Transverse colon (tissue), 4 donors: Measurements from ENCODE around the gene CHST11. TPM values are rescaled to one million over a fixed set of nuclear protein-coding genes. Genes with fewer than 3 reads are reported as not detected.

Experiments
- DNase-seq: peaks from one replicate; pipeline ENCODE4 v3.0.0-alpha.2; 2019
- H3K27ac ChIP-seq, 4 donors: fragments of 200-600 bp; sonication (generic); 2 replicates each; pipeline ENCODE4 v1.5.1; 2016 to 2018; ENCODE audit warnings: inconsistent platforms in 4 of 4
- H3K27me3 ChIP-seq: fragments of 200-600 bp; sonication (generic); 2 replicates; pipeline ENCODE4 v1.5.1; 2017; ENCODE audit warnings: inconsistent platforms
- H3K36me3 ChIP-seq, 4 donors: fragments of 200-600 bp; sonication (generic); 2 replicates each; pipeline ENCODE4 v1.5.1; 2017 to 2019; ENCODE audit warnings: inconsistent platforms in 4 of 4
- H3K4me1 ChIP-seq, 4 donors: fragments of 200-600 bp; sonication (generic); 2 replicates each; pipeline ENCODE4 v1.5.1; 2017 to 2020; ENCODE audit warnings: inconsistent platforms in 4 of 4
- H3K4me3 ChIP-seq, 4 donors: fragments of 200-600 bp; sonication (generic); 1 replicate in 1 of 4; 2 replicates in 3 of 4; pipeline versions ENCODE4 v1.5.1 to v1.6.1; 2017 to 2019; ENCODE audit warnings: inconsistent platforms in 4 of 4
- H3K9me3 ChIP-seq, 2 donors: fragments of 200-600 bp; sonication (generic); 2 replicates each; pipeline ENCODE4 v1.5.1; 2017 to 2019; ENCODE audit warnings: inconsistent platforms in 2 of 2
- CTCF ChIP-seq, 5 experiments: fragments of 200-600 bp in 3 of 5; fragments of 450-650 bp in 2 of 5; sonication (generic) in 3 of 5; IDR thresholded peaks; 1 replicate in 2 of 5; 2 replicates in 3 of 5; pipeline ENCODE4 v1.5.1; 2016 to 2017; ENCODE audit warnings: antibody characterized with exemption in 5 of 5, inconsistent platforms in 3 of 5, mild to moderate bottlenecking in 2 of 5, moderate library complexity in 1 of 5
- EP300 ChIP-seq: sonication (generic); formaldehyde crosslinking; IDR thresholded peaks from one replicate; pipeline ENCODE4 v1.6.1; 2017; ENCODE audit warnings: antibody characterized with exemption, low read depth
- POLR2A ChIP-seq: fragments of 450-650 bp; IDR thresholded peaks from one replicate; pipeline ENCODE4 v1.6.1; 2016; ENCODE audit warnings: antibody characterized with exemption, mild to moderate bottlenecking, moderate library complexity
- POLR2AphosphoS5 ChIP-seq, 3 donors: sonication (generic); formaldehyde crosslinking; IDR thresholded peaks; one replicate each; pipeline ENCODE4 v1.6.1; 2016; ENCODE audit warnings: antibody characterized with exemption in 3 of 3
- WGBS, 2 donors: methylation state at CpG; one replicate each; pipeline ENCODE4 v1.1.5; 2018; ENCODE audit warnings: low coverage in 1 of 2; 5-methylcytosine and 5-hydroxymethylcytosine counted together
- in situ Hi-C, 4 donors: fragments of 200-750 bp; cut with MboI; loops; one replicate each; pipeline versions ENCODE4 v1.15.0 to v1.15.1; 2017; ENCODE audit warnings: low sequenced_read_pairs in 3 of 4, low pct_ligation_motif_present in 1 of 4, low pct_unique_long_range_greater_than_20kb in 1 of 4
- intact Hi-C: fragments of 100-400 bp; cut with DNase I; formaldehyde crosslinking; loops from one replicate; pipeline ENCODE4 v1.15.1; 2023; ENCODE audit warnings: low total_unique reads
- total RNA-seq, 4 donors: library from RNA; depleted of rRNA; stranded (reverse); fragments of >200 nt; gene quantifications; one replicate each; pipeline ENCODE4 v1.1.0, GENCODE V29; 2016

The CHST11 gene
- total RNA-seq, 4 donors from 2014 or later = 4.2 to 123 (median 31.5) TPM

DNA sequence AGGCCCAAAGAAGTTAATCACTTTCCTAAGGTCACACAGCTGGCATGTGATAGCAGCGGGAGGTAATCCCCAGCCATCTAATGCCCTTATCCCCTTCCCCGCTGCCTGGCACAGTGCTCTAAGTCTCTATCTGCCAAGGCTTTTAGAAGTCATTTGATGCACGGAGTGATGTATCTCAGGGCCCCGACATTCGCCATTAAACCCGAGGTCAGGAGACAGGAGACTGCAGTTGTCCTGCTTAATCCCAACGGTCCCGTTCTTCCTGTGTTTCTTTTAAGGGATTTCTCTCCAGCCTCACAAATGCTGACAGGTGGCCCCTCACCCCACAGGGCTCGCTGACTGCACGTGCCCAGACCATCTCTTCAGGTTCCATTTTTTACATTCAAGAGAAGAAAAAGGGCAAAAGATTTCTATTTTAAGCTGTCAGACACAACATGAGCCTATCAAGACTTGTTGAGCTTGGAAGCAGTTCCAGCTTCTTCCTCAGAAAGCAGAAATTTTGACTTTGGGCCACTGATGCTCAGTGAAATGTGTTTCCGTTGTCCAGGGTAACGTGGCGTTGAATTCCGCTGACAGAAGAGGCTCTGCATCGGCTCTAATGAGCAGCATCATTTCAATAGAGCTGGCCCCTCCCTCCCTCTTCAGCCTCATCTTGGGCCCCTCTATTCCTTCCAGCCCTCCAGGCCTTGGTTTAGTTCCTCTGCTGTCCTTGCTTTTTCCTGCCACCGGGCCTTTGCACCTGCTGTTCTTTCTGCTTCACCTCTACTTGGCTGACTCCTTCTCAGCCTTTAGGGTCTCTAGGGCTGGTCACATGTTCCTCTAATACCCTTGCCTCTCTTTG, 171.5 kb downstream of the CHST11 start:
- 82% methylated on average over 11 to 16 of the region's 16 CpGs for WGBS, 2 donors
- DNase-seq = no peak
- intact Hi-C loops = no loop called here
- Histone ChIP-seq H3K27me3 (no peaks in the 10 kb centered on the region), H3K36me3 (no peaks in the 10 kb centered on the region), H3K9me3 (no peaks in the 10 kb centered on the region), H3K27ac (peak overlapping the region in 1 of 4 donors; percentile 6), H3K4me1 (no peaks in the 10 kb centered on the region), H3K4me3 (no peak overlapping the region)
- in situ Hi-C loops = no loop called here
- TF ChIP-seq CTCF (IDR thresholded peaks at IDR 0.05) = no peak
- TF ChIP-seq POLR2AphosphoS5 (IDR thresholded peaks at IDR 0.05) = no peak
- TF ChIP-seq EP300 = no peak
- no peak for TF ChIP-seq POLR2A

GRCh38 chr12:104628831-104629135, 172.0 kb downstream of the CHST11 start:
- no peaks in the 10 kb centered on the region for H3K27me3 ChIP-seq
- no peak overlapping the region for H3K27ac ChIP-seq
- DNase-seq = no peak
- 32 to 50% methylated on average over 1 to 3 of the region's 3 CpGs for WGBS, 2 donors
- no peak for TF ChIP-seq POLR2AphosphoS5 (IDR thresholded peaks at IDR 0.05)
- H3K9me3 ChIP-seq = no peaks in the 10 kb centered on the region
- in situ Hi-C loops = no loop called here
- H3K4me1 ChIP-seq = no peaks in the 10 kb centered on the region
- H3K4me3 ChIP-seq = no peak overlapping the region
- no peaks in the 10 kb centered on the region for H3K36me3 ChIP-seq
- intact Hi-C loops = no loop called here

- in situ Hi-C loops = no loop called here
- H3K4me1 ChIP-seq = no peaks in the 10 kb centered on the region
- H3K4me3 ChIP-seq = no peak overlapping the region
- H3K27ac ChIP-seq = no peak overlapping the region
- 48 to 57% methylated on average over 6 of the region's 6 CpGs for WGBS, 2 donors
- intact Hi-C loops = no loop called here
- no peaks in the 10 kb centered on the region for H3K27me3 ChIP-seq
- no peaks in the 10 kb centered on the region for H3K9me3 ChIP-seq
- TF ChIP-seq EP300 = no peak
- no peak for TF ChIP-seq POLR2A
- no peak for TF ChIP-seq CTCF (IDR thresholded peaks at IDR 0.05)
- no peak for TF ChIP-seq POLR2AphosphoS5 (IDR thresholded peaks at IDR 0.05)
- no peaks in the 10 kb centered on the region for H3K36me3 ChIP-seq
- DNase-seq = no peak
These were observed 173.5 kb downstream of the CHST11 start for GRCh38 chr12:104630230-104630670.

DNA sequence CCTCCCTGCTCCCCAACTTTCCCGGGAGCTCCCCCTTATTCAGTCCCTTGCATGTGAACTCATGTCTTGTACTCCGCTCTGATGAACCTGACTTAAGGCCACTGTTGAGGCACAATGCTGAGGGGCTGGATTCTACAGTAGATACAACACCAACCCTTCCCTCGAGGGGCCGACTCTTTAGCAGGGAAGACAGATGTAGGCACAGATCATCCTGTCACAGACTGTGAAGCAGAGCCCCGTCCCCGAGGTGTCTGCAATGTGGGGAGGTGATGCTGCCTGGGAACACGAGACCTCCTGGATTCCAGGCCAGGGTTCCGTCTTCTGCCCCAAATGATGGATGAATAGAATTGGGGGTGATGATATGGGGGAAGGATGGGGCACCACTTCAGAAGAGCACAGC, 175.1 kb downstream of the CHST11 start:
- TF ChIP-seq EP300 (no peak), POLR2A (no peak), POLR2AphosphoS5 (IDR thresholded peaks at IDR 0.05) (no peak), CTCF (IDR thresholded peaks at IDR 0.05) (no peak)
- Histone ChIP-seq H3K27ac (no peak overlapping the region), H3K4me3 (no peak overlapping the region), H3K9me3 (no peaks in the 10 kb centered on the region), H3K27me3 (no peaks in the 10 kb centered on the region), H3K36me3 (no peaks in the 10 kb centered on the region), H3K4me1 (no peaks in the 10 kb centered on the region)
- WGBS, 2 donors = 91 to 94% methylated on average over 2 to 8 of the region's 8 CpGs
- intact Hi-C loops = no loop called here
- in situ Hi-C loops = no loop called here
- no peak for DNase-seq
